GM19025 (cell line): ENCODE data around the gene MAGEA4.
"Not testable (repeated sequence)": the region's sequence is repeated elsewhere in the genome, so short reads cannot be mapped to it uniquely, and the experiment has no call there.

Experiments used
- ATAC-seq: cut with Tn5 transposase; IDR thresholded peaks from one replicate; pipeline ENCODE4 v1.9.1; 2021; ENCODE audit warnings: mild to moderate bottlenecking, low read depth, moderate library complexity; ENCODE audit not compliant: unreplicated experiment

Gene MAGEA4

GRCh38 chrX:151912780-151913179 is at the start of gene MAGEA4:
MAGEA4 (plus strand) TSS chrX:151912889; CDS start chrX:151923665, 10,776 bp downstream.
- no peak for ATAC-seq

GRCh38 chrX:151870602-151871001 is 42.1 kb upstream of the MAGEA4 start:
- ATAC-seq = no peak

- ATAC-seq = no peak
These were observed 41.4 kb upstream of the MAGEA4 start for GRCh38 chrX:151871244-151871643.

GRCh38 chrX:151873096-151873495 is 39.6 kb upstream of the MAGEA4 start:
- no peak for ATAC-seq

- no peak for ATAC-seq
These were observed 37.2 kb upstream of the MAGEA4 start for GRCh38 chrX:151875270-151876026.

GRCh38 chrX:151878574-151878973 is 34.1 kb upstream of the MAGEA4 start:
- no peak for ATAC-seq

GRCh38 chrX:151879856-151880255 is 32.8 kb upstream of the MAGEA4 start:
- no peak for ATAC-seq

- no peak for ATAC-seq
These were observed 31.8 kb upstream of the MAGEA4 start for GRCh38 chrX:151880895-151881294.

- ATAC-seq = no peak
These were observed 23.3 kb upstream of the MAGEA4 start for GRCh38 chrX:151889421-151889820.

GRCh38 chrX:151896734-151897474 is 15.8 kb upstream of the MAGEA4 start:
- ATAC-seq = no peak

GRCh38 chrX:151899622-151900021 is 13.1 kb upstream of the MAGEA4 start:
- ATAC-seq = no peak

GRCh38 chrX:151901826-151902225 is 10.9 kb upstream of the MAGEA4 start:
- no peak for ATAC-seq

- ATAC-seq = no peak
These were observed 9.7 kb upstream of the MAGEA4 start for GRCh38 chrX:151902813-151903591.

- no peak for ATAC-seq
These were observed 7.7 kb upstream of the MAGEA4 start for GRCh38 chrX:151904989-151905388.

- no peak for ATAC-seq
These were observed 468 bp upstream of the MAGEA4 start for GRCh38 chrX:151912221-151912620.

- not testable (repeated sequence) for ATAC-seq
These were observed 6.0 kb downstream of the MAGEA4 start for GRCh38 chrX:151918736-151919135.

- ATAC-seq = no peak
These were observed 6.9 kb downstream of the MAGEA4 start for GRCh38 chrX:151919610-151920009.

- no peak for ATAC-seq
These were observed 7.4 kb downstream of the MAGEA4 start for GRCh38 chrX:151920101-151920500.

GRCh38 chrX:151920530-151920929 is 7.8 kb downstream of the MAGEA4 start:
- ATAC-seq = no peak

GRCh38 chrX:151921292-151921691 is 8.6 kb downstream of the MAGEA4 start:
- ATAC-seq = no peak

- no peak for ATAC-seq
These were observed 9.2 kb downstream of the MAGEA4 start for GRCh38 chrX:151921866-151922265.
